ENCODE measurements around the gene SVOP. TPM values are rescaled to one million over a fixed set of nuclear protein-coding genes. Genes with fewer than 3 reads are reported as not detected.

SVOP gene
- total RNA-seq, 3 donors from 2014 or later (not counting 1 experiment from before 2014, with no cell fraction given) = not detected

DNA sequence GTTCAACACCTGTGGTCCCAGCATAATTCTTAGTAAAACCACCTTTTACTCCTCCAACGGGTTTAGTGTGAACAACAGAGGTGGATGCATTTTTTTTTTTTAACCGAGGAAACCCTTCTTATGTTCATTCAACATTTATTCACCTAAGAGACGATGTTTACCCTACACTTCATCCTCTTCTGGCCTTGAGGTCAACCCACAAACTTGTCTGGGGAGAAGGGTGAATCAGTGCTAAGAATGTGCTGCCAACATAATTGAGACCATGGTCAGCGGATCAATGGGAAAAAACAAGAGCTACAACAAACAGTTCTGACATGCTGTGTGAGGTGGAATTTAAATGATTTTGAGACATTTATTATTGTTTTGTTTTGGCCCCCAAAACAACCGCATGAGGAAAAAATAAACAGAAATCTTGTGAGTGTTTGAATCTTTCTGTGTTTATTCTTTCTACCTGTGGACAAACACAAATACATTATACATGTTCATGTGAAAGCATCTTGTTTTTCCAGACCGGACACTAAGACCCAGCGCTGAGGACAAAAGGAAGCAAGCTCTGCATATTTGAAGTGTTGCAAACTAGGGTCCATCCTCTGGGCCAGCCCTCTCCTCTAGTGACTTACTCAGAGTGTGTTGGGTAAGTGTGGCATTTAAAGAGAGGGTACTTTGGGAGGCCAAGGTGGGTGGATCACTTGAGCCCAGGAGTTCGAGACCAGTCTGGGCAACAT lies 26.4 kb upstream of the SVOP start:
- H3K27me3 Mint-ChIP-seq (ENCODE audit: low read depth in 2 of 2) = peaks cover 19 to 21% of the 10 kb centered on the region in 2 donors
- H3K4me1 Mint-ChIP-seq = peaks cover 5% of the 10 kb centered on the region in 2 donors
- TF ChIP-seq, protein P1, sequence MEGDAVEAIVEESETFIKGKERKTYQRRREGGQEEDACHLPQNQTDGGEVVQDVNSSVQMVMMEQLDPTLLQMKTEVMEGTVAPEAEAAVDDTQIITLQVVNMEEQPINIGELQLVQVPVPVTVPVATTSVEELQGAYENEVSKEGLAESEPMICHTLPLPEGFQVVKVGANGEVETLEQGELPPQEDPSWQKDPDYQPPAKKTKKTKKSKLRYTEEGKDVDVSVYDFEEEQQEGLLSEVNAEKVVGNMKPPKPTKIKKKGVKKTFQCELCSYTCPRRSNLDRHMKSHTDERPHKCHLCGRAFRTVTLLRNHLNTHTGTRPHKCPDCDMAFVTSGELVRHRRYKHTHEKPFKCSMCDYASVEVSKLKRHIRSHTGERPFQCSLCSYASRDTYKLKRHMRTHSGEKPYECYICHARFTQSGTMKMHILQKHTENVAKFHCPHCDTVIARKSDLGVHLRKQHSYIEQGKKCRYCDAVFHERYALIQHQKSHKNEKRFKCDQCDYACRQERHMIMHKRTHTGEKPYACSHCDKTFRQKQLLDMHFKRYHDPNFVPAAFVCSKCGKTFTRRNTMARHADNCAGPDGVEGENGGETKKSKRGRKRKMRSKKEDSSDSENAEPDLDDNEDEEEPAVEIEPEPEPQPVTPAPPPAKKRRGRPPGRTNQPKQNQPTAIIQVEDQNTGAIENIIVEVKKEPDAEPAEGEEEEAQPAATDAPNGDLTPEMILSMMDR (IDR thresholded peaks at IDR 0.05) = no peak
- no peaks in the 10 kb centered on the region for H3K9me3 Mint-ChIP-seq
- WGBS (ENCODE audit: insufficient coverage) = 84% methylated on average over 6 of the region's 8 CpGs
- intact Hi-C loops (cut with micrococcal nuclease) = no loop called here
- Histone ChIP-seq H3K9me3 (ENCODE audit: control insufficient read depth, insufficient read depth, low read length) (no peaks in the 10 kb centered on the region), H3K36me3 (ENCODE audit: control insufficient read depth, insufficient read depth, low read length) (no peaks in the 10 kb centered on the region), H3K27ac (ENCODE audit: low read length) (no peak overlapping the region), H3K4me3 (ENCODE audit: low read length) (no peak overlapping the region), H3K4me1 (ENCODE audit: control insufficient read depth, insufficient read depth, low read length) (peaks cover 7% of the 10 kb centered on the region), H3K27me3 (ENCODE audit: control insufficient read depth, insufficient read depth, low read length) (peaks cover 8% of the 10 kb centered on the region)
- no peak for ATAC-seq
- no peaks in the 10 kb centered on the region for H3K36me3 Mint-ChIP-seq
- H3K27ac Mint-ChIP-seq = no peak overlapping the region
- no peak for DNase-seq
- no peak overlapping the region for H3K4me3 Mint-ChIP-seq

DNA sequence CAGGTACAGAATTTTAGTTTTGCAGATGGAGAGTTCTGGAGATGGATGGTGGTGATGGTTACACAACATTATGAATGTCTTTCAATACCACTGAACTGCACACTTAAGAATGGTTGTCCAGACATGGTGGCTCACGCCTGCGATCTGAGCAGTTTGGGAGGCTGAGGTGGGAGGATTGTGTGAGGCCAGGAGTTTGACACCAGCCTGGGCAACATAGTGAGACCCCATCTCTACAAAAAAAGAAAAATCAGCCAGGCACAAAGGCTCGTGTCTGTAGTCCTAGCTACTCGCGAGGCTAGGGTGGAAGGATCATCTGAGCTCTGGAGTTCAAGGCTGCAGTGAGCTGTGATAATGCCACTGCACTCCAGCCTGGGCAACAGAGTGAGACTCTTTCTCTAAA lies 23.4 kb upstream of the SVOP start:
- Histone ChIP-seq H3K9me3 (ENCODE audit: control insufficient read depth, insufficient read depth, low read length) (peaks cover 5% of the 10 kb centered on the region), H3K4me3 (ENCODE audit: low read length) (no peak overlapping the region), H3K27me3 (ENCODE audit: control insufficient read depth, insufficient read depth, low read length) (peaks cover 15% of the 10 kb centered on the region), H3K27ac (ENCODE audit: low read length) (no peak overlapping the region), H3K4me1 (ENCODE audit: control insufficient read depth, insufficient read depth, low read length) (no peaks in the 10 kb centered on the region), H3K36me3 (ENCODE audit: control insufficient read depth, insufficient read depth, low read length) (no peaks in the 10 kb centered on the region)
- peaks cover 20 to 34% of the 10 kb centered on the region in 2 donors for H3K27me3 Mint-ChIP-seq (ENCODE audit: low read depth in 2 of 2)
- no peak overlapping the region for H3K27ac Mint-ChIP-seq
- no peak for DNase-seq
- H3K9me3 Mint-ChIP-seq = no peaks in the 10 kb centered on the region
- TF ChIP-seq, protein P1 (IDR thresholded peaks at IDR 0.05) = no peak
- H3K4me1 Mint-ChIP-seq = no peaks in the 10 kb centered on the region
- intact Hi-C loops (cut with micrococcal nuclease) = no loop called here
- no peak for ATAC-seq
- H3K4me3 Mint-ChIP-seq = no peak overlapping the region
- WGBS (ENCODE audit: insufficient coverage) = 89% methylated on average over 5 of the region's 5 CpGs
- H3K36me3 Mint-ChIP-seq = no peaks in the 10 kb centered on the region

DNA sequence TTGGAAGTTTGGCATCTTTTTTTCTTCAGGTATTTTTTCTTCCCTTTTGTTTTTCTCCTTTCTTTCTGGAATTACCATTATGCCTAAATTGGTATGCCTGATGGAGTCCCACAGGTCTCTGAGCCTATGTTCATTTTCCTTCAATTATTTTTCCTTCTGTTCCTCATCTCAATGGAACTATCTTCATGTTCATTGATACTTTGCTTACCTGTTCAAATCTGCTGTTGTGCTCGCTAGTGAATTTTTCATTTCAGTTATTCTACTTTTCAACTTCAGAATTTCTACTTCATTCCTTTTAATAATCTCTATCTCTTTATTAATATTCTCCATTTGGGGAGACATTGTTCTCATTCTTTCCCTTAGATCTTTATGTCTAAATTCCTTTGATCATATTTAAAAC lies 16.1 kb upstream of the SVOP start:
- Histone ChIP-seq H3K27me3 (ENCODE audit: control insufficient read depth, insufficient read depth, low read length) (peaks cover 6% of the 10 kb centered on the region), H3K9me3 (ENCODE audit: control insufficient read depth, insufficient read depth, low read length) (peaks cover 9% of the 10 kb centered on the region), H3K36me3 (ENCODE audit: control insufficient read depth, insufficient read depth, low read length) (no peaks in the 10 kb centered on the region), H3K4me1 (ENCODE audit: control insufficient read depth, insufficient read depth, low read length) (no peaks in the 10 kb centered on the region), H3K27ac (ENCODE audit: low read length) (no peak overlapping the region), H3K4me3 (ENCODE audit: low read length) (no peak overlapping the region)
- Mint-ChIP-seq H3K4me3 (no peak overlapping the region), H3K4me1 (no peaks in the 10 kb centered on the region), H3K36me3 (peaks cover 23% of the 10 kb centered on the region), H3K9me3 (peaks cover 5 to 9% of the 10 kb centered on the region in 2 donors), H3K27ac (no peak overlapping the region), H3K27me3 (ENCODE audit: low read depth in 2 of 2) (peaks cover 4 to 48% of the 10 kb centered on the region in 2 donors)
- no CpG with 5 or more reads among the region's 1 CpG for WGBS (ENCODE audit: insufficient coverage)
- ATAC-seq = no peak
- TF ChIP-seq, protein P1 (IDR thresholded peaks at IDR 0.05) = no peak
- no peak for DNase-seq
- intact Hi-C loops (cut with micrococcal nuclease) = no loop called here

All from natural killer cell (primary cell).